Fibroblast of gingiva (primary cell): ENCODE results near the gene NHLRC4.
A peak's percentile ranks its signal among the peaks of the same experiment; 100 is the strongest.
"Not testable (repeated sequence)": the region's sequence is repeated elsewhere in the genome, so short reads cannot be mapped to it uniquely, and the experiment has no call there.

Experiments
- DNase-seq: peaks from one replicate; pipeline ENCODE4 v3.0.0-alpha.2; 2011; ENCODE audit warnings: low read depth

NHLRC4 gene

DNA sequence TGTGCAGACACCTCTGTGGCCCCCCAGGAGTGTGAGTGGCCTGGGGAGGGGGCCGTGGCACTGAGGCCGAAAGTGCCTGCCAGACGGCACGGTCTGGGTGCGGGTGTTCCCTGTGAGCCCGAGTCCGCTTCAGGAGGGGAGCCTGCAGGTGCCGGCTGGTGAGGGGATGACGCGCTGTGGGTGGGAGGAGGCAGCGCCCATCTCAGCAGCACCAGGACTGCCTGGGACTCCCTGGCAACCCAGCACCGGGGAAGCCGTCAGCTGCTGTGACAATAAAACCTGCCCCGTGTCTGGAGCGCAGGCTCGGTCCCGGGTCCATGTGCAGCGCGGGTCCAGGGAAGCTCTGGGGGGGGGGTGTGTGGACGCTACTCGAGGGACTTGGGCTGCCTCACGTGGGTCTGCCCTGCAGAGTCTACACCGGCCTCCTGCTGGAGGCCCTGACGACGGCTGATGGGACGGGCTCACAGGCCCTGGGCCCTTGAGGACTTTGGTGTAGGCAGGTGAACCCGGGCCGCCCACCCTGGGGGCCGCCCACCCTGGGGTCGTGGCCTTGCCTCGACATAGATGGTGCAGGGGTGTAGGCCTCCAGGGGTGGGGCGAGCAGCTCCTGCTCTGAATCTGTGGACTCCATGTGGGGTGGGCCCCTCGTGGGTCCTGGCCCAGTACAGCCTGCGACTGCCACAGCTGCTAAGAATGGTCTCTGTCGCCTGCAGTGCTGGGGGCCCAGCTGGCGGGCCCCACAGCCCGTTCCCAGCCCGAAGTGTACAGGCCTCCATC, 17.2 kb downstream of the NHLRC4 start:
- DNase-seq, result no peak

GRCh38 chr16:585351-585750, 18.5 kb downstream of the NHLRC4 start:
- DNase-seq, result no peak

- peak; percentile 35 for DNase-seq
Observed at GRCh38 chr16:586047-586644, 19.3 kb downstream of the NHLRC4 start.

GRCh38 chr16:586645-587590, 20.1 kb downstream of the NHLRC4 start:
- peak; percentile 50 for DNase-seq

- DNase-seq, result peak; percentile 51
Observed at GRCh38 chr16:588639-588888, 21.8 kb downstream of the NHLRC4 start.

DNA sequence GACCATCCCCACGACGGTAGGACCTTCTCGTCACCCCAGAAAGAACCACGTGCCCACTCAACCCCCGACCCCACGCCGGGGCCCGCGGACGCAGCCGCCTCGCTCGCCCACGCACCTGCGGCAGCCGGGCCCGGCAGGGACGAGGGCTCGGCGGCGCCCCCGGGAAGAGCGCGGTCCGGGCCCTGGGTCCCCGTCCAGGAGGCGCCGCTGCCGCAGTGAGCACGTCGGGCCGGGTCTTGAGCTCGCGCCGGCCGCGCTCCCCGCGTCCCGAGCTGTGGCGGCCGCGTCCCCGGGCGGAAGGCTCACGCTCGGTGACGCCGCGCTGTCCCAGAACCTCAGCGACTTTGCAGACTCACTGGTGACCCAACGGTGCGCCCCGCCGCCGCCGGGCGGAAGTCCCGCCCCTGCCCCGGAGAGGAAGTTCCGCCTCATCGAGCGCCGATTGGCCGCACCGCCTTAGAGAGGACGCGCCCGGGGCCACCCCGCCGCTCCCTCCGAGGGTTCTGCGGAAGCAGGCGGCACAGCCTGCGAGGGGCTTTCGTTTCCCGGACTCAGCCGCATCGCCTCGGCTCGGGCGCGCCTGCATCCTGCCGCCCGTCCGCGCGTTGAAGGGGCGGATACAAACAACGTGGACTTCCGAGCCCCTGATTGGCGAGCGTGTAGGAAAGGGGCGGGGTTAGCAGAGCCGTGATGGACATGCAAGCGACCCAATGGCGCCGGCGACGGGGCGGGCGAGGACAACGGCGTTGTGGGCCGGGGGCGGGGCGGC, 22.3 kb downstream of the NHLRC4 start:
- peak; percentile 94 for DNase-seq

DNA sequence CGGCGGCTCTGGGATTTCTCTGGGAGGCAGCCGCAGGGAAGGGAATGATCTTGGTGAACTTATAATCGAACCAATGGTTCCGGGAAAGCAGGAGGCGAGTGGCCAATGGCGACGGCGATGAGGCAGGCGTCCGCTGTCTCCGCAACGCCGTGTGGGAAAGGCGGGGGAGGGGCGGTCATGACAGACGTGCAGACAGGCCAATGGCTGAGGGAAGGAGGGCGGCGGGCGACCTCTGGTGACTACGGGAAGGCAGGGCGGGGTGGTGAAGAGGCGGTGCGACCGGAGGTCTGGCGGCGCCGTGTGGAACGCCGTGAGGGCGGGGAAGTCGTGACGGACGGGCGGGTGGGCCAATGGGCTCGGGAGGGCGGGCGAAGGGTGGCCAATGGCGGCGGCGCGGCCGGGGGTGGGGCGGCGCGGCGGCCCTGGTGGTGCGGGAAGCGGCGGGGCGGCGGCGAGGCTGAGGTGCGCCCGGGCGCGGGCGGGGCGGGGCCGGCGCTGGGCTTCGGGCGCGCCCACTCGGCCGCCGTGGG, 22.9 kb downstream of the NHLRC4 start, which contains the start of gene RAB40C:
Gene RAB40C, plus strand, starts transcription at position 409 of the 530 bp plus-strand sequence. CDS start 226 bp downstream, outside the sequence.
- peak; percentile 98 for DNase-seq

GRCh38 chr16:590188-590814, 23.5 kb downstream of the NHLRC4 start:
- peak; percentile 44 for DNase-seq

DNA sequence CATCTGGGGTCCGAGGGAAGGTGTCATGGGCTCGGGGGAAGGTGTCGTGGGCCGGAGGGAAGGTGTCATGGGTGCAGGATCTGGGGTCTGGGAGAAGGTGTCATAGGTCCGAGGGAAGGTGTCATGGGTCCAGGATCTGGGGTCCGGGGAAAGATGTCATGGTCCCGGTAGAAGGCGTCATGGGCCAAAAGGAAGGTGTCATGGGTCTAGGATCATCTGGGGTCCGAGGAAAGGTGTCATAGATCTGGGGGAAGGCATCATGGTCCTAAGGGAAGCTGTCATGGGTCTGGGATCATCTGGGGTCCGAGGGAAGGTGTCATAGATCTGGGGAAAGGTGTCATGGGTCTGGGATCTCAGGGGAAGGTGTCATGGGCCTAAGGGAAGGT, 24.0 kb downstream of the NHLRC4 start:
- DNase-seq, result no peak

GRCh38 chr16:591231-591630, 24.4 kb downstream of the NHLRC4 start:
- no peak for DNase-seq

- no peak for DNase-seq
Observed at GRCh38 chr16:591892-592517, 25.2 kb downstream of the NHLRC4 start.

GRCh38 chr16:592518-593306, 25.9 kb downstream of the NHLRC4 start:
- DNase-seq, result peak; percentile 53

GRCh38 chr16:593406-593805, 26.6 kb downstream of the NHLRC4 start:
- DNase-seq, result no peak

DNA sequence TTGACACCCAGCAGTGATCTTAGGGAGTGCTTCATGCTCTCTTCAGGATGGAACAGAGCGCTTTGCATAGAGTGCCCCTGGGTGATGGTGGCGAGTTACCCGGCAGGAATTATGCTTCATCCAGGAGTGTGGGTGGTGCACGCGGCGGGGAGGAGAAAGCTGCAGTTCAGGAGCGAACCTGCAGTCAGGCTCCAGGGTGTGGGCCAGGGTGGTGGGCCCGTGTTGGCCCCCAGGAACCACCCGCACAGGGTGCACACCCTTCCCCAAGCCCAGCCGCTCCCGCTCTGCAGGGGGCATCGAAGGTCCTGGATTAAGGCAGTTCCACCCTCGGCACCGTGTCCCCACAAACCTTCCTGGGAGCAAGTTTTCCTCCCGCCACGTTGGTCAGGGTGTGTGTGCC, 27.0 kb downstream of the NHLRC4 start:
- DNase-seq, result no peak

DNA sequence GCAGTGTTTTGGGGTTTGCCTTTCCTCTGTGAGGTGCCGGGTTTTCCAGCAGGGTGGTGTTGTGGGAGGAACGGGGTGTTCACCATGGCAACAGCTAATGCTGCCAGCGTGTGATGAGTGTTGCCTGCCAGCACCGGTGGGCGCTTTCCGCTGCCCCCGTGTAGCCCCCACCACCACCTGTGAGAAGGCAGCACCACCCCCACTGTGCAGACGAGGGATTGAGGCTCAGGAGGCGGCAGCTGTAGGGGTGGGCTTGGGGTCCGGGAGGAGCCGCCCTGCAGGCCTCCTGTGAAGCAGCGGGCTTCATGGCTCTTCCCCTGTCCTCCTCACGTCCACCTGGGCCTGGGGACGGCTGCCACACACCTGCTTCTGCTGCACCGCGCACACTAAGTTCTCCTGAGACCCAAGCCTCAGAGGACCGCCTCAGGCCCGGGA, 28.3 kb downstream of the NHLRC4 start:
- DNase-seq, result no peak

- no peak for DNase-seq
Observed at GRCh38 chr16:595942-596735, 29.3 kb downstream of the NHLRC4 start.

GRCh38 chr16:596736-597060, 29.9 kb downstream of the NHLRC4 start:
- DNase-seq, result no peak

GRCh38 chr16:597655-598054, 30.9 kb downstream of the NHLRC4 start:
- not testable (repeated sequence) for DNase-seq
